ENCODE measurements around the gene XPA. TPM values are rescaled to one million over a fixed set of nuclear protein-coding genes. Genes with fewer than 3 reads are reported as not detected.
A peak's percentile ranks its signal among the peaks of the same experiment; 100 is the strongest.

Gene XPA
- total RNA-seq, 1 donor from 2014 or later = 10.0 TPM

- H3K27me3 Mint-ChIP-seq (ENCODE audit: unreplicated experiment) = peaks cover 11% of the 10 kb centered on the region
- DNase-seq (ENCODE audit: low spot score) = no peak
- no peak for TF ChIP-seq CTCF (IDR thresholded peaks at IDR 0.05; ENCODE audit: unreplicated experiment)
- peak overlapping the region; percentile 95 for H3K4me3 Mint-ChIP-seq (ENCODE audit: unreplicated experiment)
- H3K27ac Mint-ChIP-seq (ENCODE audit: unreplicated experiment) = peak overlapping the region; percentile 80
- peaks cover 13% of the 10 kb centered on the region for H3K4me1 Mint-ChIP-seq (ENCODE audit: unreplicated experiment)
- H3K9me3 Mint-ChIP-seq (ENCODE audit: unreplicated experiment) = no peaks in the 10 kb centered on the region
- no peaks in the 10 kb centered on the region for H3K36me3 Mint-ChIP-seq (ENCODE audit: low read depth, unreplicated experiment)
These were observed 941 bp downstream of the XPA start for GRCh38 chr9:97695995-97696802.

GRCh38 chr9:97695390-97695789 lies 1.8 kb downstream of the XPA start:
- H3K4me1 Mint-ChIP-seq (ENCODE audit: unreplicated experiment) = peaks cover 13% of the 10 kb centered on the region
- H3K4me3 Mint-ChIP-seq (ENCODE audit: unreplicated experiment) = no peak overlapping the region
- DNase-seq (ENCODE audit: low spot score) = no peak
- no peaks in the 10 kb centered on the region for H3K9me3 Mint-ChIP-seq (ENCODE audit: unreplicated experiment)
- TF ChIP-seq CTCF (IDR thresholded peaks at IDR 0.05; ENCODE audit: unreplicated experiment) = no peak
- H3K27ac Mint-ChIP-seq (ENCODE audit: unreplicated experiment) = no peak overlapping the region
- peaks cover 11% of the 10 kb centered on the region for H3K27me3 Mint-ChIP-seq (ENCODE audit: unreplicated experiment)
- no peaks in the 10 kb centered on the region for H3K36me3 Mint-ChIP-seq (ENCODE audit: low read depth, unreplicated experiment)

- peaks cover 3% of the 10 kb centered on the region for H3K36me3 Mint-ChIP-seq (ENCODE audit: low read depth, unreplicated experiment)
- H3K27ac Mint-ChIP-seq (ENCODE audit: unreplicated experiment) = no peak overlapping the region
- DNase-seq (ENCODE audit: low spot score) = no peak
- H3K27me3 Mint-ChIP-seq (ENCODE audit: unreplicated experiment) = peaks cover 9% of the 10 kb centered on the region
- H3K4me1 Mint-ChIP-seq (ENCODE audit: unreplicated experiment) = peaks cover 13% of the 10 kb centered on the region
- H3K4me3 Mint-ChIP-seq (ENCODE audit: unreplicated experiment) = no peak overlapping the region
- H3K9me3 Mint-ChIP-seq (ENCODE audit: unreplicated experiment) = no peaks in the 10 kb centered on the region
- TF ChIP-seq CTCF (IDR thresholded peaks at IDR 0.05; ENCODE audit: unreplicated experiment) = no peak
These were observed 2.4 kb downstream of the XPA start for GRCh38 chr9:97694769-97695168.

GRCh38 chr9:97689401-97690180 lies 7.5 kb downstream of the XPA start:
- H3K27ac Mint-ChIP-seq (ENCODE audit: unreplicated experiment) = no peak overlapping the region
- no peak overlapping the region for H3K4me3 Mint-ChIP-seq (ENCODE audit: unreplicated experiment)
- no peak for TF ChIP-seq CTCF (IDR thresholded peaks at IDR 0.05; ENCODE audit: unreplicated experiment)
- no peak for DNase-seq (ENCODE audit: low spot score)
- peaks cover 1% of the 10 kb centered on the region for H3K4me1 Mint-ChIP-seq (ENCODE audit: unreplicated experiment)
- no peaks in the 10 kb centered on the region for H3K9me3 Mint-ChIP-seq (ENCODE audit: unreplicated experiment)
- H3K36me3 Mint-ChIP-seq (ENCODE audit: low read depth, unreplicated experiment) = peaks cover 13% of the 10 kb centered on the region
- peaks cover 2% of the 10 kb centered on the region for H3K27me3 Mint-ChIP-seq (ENCODE audit: unreplicated experiment)

GRCh38 chr9:97688654-97689053 lies 8.5 kb downstream of the XPA start:
- H3K27me3 Mint-ChIP-seq (ENCODE audit: unreplicated experiment) = peaks cover 2% of the 10 kb centered on the region
- no peak overlapping the region for H3K4me3 Mint-ChIP-seq (ENCODE audit: unreplicated experiment)
- H3K27ac Mint-ChIP-seq (ENCODE audit: unreplicated experiment) = no peak overlapping the region
- no peaks in the 10 kb centered on the region for H3K4me1 Mint-ChIP-seq (ENCODE audit: unreplicated experiment)
- H3K9me3 Mint-ChIP-seq (ENCODE audit: unreplicated experiment) = no peaks in the 10 kb centered on the region
- no peak for TF ChIP-seq CTCF (IDR thresholded peaks at IDR 0.05; ENCODE audit: unreplicated experiment)
- peaks cover 17% of the 10 kb centered on the region for H3K36me3 Mint-ChIP-seq (ENCODE audit: low read depth, unreplicated experiment)
- DNase-seq (ENCODE audit: low spot score) = no peak
